ENCODE data around the gene KCTD20.

The KCTD20 gene

DNA sequence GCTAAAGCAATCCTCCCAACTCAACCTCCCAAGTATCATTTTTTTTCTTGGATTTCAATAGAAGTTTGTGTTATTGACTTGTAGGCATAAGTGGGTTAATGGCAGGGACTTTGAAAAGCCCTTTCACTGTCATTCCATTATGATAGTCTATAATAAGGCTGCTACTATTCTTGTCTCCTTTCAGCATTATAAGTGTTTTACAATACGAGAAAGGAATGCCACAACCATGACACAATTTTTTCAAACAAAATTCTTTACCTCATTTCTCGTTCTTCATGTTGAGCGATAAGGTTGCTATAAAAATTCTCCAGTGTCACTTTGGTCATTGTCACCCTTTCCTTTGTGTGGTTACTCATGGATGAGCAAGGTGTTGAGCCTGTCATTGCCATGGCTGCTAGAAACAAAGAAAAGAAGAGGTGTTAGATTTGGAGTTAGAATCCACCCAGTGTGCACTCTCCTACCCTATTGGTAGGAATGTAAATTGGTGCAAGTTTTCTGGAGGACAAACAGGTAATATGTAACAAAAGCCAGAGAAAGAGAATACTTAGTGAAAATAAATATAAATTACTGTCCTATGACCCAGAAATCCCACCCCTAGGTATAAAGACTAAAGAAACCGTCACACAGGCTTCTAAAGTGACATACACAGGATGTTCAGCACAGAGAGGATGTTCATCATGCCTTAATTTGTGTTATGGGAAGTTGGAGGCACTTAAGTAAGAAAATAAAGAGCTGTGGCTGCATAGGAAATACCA is 97.2 kb downstream of the KCTD20 start:
- TF ChIP-seq, protein P1, sequence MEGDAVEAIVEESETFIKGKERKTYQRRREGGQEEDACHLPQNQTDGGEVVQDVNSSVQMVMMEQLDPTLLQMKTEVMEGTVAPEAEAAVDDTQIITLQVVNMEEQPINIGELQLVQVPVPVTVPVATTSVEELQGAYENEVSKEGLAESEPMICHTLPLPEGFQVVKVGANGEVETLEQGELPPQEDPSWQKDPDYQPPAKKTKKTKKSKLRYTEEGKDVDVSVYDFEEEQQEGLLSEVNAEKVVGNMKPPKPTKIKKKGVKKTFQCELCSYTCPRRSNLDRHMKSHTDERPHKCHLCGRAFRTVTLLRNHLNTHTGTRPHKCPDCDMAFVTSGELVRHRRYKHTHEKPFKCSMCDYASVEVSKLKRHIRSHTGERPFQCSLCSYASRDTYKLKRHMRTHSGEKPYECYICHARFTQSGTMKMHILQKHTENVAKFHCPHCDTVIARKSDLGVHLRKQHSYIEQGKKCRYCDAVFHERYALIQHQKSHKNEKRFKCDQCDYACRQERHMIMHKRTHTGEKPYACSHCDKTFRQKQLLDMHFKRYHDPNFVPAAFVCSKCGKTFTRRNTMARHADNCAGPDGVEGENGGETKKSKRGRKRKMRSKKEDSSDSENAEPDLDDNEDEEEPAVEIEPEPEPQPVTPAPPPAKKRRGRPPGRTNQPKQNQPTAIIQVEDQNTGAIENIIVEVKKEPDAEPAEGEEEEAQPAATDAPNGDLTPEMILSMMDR (IDR thresholded peaks at IDR 0.05; ENCODE audit: insufficient read depth, low read depth, low read length, missing control alignments), result no peak
- no peak for DNase-seq (ENCODE audit: low read depth)

More for the DNA sequence above, 97.2 kb downstream of the KCTD20 start:
- no peak overlapping the region for H3K4me3 ChIP-seq (ENCODE audit: low read depth, low read length)

Data from GM12865 (cell line).